ENCODE measurements around the gene PSMA7.
"Not testable (repeated sequence)": the region's sequence is repeated elsewhere in the genome, so short reads cannot be mapped to it uniquely, and the experiment has no call there.

The PSMA7 gene

DNA sequence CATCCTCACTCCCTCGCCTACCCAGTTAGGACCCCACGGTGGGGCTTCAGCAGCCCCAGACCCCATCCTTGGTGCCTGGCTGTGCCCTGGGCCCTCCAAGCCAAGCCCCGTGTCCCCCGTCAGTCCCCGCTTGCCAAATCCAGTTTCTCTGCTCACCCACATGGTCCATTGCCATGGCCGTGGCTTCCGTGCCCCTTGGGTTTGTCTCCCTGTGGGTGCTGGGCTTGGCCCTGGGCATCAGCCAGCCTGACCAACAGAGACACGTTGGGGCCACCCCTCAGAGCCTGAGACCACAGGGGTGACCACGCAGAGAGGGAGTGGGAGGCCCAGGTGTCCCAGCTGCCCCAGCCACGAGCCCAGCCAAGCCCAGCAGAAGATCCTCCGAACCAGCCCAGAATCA lies 8.0 kb upstream of the PSMA7 start:
- DNase-seq, result no peak

DNA sequence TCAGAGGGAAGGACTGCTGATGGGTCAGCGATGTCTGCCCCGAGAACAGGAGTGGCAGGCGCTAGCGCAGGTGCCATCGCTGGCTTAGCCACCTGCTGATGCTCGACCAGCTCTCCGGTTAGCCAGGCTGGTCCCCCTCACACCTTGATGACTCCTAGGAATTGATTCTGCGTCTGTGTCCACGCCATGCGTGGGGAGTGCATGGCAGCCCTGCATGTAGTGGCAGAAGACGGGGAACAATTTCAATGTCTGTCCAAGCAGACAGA lies 7.0 kb upstream of the PSMA7 start:
- DNase-seq, result no peak

DNA sequence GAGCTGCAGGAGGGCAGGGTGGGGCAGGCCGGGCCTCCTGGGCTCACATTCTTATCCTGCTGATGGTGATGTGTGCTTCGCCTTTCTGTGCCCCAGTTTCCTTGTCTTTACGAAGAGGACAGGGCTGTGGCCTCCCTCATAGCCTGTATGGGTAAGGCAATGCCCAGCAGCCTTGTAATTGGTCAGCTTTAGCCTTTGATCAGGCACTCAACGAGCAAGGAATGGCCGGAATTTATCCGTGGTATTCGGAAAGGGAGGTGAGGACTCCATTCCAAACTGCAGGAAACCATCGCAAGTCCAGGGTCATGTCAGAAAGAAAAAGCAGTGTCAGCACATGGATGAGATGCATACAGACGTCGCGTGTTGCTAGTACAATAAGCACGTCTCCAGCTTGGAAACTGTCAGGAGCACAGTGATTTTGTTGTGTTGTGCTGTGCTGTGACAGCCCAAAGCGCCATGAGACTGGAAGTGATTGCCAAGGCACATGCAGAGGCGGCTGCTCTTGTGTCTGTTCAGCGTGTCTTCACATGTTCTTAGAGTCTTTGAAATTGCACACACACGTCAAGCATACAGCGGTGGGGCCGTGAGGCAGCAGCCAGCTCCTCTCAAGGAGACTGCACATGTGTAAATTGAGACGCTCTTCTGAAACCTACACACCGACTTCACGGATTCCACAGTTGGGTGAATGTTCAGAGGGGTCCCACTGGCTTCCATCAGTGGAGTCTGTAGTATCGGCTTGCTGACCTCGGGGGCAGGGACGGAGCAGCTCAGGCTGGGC lies 6.5 kb upstream of the PSMA7 start:
- DNase-seq, result no peak

DNA sequence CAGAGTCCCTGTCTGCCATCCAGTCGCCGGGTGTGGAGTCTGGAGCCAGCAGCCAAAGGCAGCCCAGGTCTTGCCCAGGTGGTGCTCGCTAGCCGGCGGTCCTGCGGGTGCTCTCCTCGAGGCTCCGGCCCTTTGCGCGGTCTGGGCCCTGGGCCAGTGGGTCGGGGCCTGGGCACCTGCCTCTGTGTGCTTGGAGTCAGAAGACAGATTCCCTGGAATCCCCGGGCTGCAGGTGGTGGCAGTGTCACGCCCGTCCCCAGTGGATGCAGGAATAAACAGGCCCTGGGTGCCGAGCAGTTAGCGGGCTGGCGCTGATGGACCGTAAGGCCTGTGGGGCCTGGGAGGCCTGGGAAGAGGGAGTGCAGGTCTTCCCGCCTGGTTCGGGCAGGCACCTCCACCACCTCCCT lies 5.7 kb upstream of the PSMA7 start:
- DNase-seq, result no peak

DNA sequence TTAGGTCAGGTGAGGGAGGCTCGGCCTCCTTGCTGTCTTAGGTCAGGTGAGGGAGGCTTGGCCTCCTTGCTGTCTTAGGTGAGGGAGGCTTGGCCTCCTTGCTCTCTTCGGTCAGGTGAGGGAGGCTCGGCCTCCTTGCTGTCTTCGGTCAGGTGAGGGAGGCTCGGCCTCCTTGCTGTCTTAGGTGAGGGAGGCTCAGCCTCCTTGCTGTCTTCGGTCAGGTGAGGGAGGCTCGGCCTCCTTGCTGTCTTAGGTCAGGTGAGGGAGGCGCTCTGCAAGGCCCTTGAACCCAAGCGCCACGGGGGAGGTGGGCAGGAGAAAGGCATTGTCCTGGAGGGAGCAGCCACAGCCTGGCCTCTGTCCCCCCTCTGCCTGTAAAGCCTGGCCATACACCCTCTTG lies 5.2 kb upstream of the PSMA7 start:
- DNase-seq, result not testable (repeated sequence)

DNA sequence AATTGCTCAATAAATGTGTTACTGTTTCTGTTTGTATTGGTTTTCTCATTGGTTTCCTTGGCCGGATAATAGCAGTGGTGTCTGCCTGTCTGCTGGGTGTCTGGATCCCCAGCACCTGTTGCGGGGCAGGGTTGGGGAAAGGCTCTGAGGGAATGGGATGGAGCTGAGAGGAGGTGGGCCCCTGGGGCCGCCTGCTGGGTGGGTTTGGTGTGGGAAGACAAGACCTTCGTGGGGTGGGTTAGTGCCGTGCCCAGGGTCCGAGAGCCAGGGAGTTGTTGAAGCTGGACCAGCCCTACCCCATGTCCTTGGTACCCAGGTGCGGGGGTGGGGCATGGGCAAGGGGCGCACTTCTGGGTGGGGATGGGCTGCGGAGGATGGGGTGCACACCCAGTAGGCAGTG lies 4.3 kb upstream of the PSMA7 start:
- DNase-seq, result no peak

DNA sequence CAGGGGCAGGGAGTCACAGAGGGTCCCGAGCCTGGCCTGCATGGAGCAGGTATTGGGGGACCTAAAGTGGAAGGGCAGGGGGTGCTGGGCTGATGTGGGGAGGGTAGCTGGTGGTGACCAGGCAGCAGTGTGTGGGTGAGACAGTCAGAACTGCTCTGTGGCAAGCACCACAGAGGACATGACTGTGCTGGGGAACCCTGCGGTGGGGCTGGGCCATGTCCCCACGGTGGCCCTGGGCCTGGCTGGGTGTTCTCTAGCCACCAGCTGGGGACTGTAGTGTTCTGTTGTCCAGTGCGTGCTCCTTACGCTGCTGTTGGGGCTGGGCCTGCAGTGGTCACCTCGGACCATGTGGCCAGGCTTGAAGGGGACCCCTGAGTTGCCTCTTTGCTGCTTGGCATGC lies 3.9 kb upstream of the PSMA7 start:
- DNase-seq, result no peak

DNA sequence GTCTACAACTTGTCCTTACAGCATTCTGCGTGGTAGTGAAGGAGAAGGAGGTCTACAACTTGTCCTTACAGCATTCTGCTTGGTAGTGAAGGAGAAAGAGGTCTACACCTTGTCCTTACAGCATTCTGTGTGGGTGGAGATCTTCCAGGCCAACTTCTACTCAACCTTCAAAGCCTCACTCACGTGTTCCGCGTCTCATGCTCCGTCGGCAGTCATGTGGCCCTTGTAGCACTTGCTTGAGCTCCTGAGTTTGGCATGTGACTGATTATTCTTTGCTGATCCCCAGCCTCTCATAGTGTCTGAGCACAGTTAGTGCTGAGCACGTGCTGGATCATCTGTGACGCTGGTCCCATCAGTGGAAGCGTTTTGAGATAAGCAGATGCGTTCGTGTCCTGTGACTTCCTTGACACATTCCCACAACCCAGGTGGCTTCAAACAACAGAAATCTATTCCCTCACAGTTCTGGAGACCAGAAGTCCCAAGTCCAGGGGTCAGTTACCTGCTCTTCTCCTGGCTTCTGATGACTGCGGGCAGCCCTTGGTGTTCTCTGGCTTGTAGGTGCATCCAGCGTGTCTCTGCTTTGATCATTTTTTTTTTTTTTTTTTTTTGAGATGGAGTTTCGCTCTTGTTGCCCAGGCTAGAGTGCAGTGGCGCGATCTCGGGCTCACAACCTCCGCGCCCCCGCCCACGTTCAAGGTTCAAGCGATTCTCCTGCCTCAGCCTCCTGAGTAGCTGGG lies 3.0 kb upstream of the PSMA7 start:
- no peak for DNase-seq

DNA sequence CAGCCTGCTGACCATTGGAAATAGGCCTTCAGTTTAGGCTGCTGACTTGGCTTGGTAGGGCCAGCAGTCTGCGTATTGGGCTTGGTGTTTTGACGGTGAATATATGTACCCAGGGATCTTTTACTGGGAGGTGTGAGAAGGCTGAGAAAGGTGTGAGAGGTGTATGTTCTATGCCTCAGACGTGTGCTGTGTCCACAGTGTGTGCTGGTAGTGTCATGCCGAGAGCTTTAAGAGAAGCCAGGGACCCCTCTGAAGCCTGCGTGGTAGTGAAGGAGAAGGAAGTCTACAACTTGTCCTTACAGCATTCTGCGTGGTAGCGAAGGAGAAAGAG lies 2.5 kb upstream of the PSMA7 start:
- DNase-seq, result no peak

DNA sequence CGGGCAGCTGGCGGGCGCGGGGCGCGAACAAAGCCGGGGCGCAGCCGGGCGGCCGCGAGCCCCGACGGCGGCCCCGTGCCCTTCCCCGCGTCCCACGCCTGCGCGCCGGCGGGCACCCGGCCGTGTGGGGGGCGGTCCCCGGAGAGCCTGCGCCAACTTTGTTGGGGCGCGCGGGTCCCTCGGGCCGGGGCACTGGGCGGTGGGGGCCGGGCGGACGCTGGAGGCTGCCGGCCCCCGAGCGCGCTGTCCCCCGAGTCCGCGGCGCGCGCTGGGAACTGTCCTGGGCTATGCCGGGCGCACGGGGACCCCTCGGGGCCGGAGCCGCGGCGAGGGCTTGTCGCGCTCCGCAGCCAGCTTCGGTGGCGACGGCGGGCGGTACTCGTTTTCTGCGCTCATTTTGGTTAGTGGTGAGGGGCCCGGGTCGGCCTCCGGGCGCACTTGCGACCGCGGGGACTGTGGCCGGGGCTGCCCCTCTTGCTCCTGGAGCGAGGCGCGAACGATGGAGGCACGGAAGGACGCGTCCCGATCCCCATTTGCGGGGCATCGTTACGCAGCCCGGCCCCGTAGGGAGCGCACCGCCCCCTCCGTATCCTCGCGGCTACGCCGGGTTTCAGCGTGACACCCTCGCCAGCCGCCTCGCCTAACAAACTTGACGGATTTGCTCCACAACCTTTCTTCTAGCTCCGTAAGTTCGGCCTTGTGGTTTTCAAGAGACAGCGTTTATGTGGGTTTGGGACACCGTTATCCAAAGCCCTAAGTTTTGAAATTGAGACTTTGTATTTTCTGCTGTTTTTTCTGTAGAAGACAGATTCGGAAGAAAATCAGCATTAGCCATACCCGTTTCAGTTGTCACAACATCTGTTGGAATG lies 997 bp upstream of the PSMA7 start:
- DNase-seq, result peak in 1 of 2 experiments; percentile 67

DNA sequence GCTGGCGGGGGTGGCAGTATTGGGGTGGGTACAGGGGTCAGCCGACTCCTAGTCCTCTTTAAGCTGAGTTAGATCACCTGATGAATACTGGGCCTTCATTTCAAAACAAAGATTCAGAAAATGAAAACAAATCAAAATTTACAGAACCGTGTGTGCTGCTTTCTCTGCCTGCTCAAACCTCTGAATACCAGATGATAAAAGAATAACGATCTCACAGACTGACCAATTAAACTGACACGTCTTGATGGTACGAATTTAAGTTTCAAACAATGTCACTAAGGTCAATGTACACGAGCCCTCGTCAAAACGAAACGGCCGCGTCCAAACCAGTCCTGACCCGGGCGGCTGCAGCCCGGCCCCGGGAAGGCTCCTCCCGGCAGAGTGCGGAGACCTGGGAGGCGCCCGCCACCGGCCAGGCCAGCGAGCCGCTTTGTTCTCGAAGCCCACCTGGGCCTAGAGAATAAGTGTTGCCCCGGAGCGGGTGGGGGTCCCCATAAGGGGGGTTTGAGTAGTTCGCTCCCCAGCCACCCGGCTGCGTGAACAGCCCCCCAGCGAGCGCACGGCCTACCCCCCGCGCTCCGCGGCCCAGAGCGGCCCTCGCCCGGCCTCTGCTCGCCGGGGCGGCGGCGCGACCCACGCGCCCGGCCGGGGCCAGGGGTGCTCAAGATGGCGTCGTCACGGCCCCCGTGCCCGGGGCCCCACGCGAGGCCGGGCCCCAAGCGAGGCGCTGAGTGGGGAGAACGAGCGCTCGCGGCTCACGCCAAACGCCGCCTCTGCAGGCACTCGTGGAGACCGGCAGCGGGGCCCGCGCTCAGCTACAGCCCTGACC lies 728 bp downstream of the PSMA7 start:
- DNase-seq, result peak in 1 of 2 experiments; percentile 45

DNA sequence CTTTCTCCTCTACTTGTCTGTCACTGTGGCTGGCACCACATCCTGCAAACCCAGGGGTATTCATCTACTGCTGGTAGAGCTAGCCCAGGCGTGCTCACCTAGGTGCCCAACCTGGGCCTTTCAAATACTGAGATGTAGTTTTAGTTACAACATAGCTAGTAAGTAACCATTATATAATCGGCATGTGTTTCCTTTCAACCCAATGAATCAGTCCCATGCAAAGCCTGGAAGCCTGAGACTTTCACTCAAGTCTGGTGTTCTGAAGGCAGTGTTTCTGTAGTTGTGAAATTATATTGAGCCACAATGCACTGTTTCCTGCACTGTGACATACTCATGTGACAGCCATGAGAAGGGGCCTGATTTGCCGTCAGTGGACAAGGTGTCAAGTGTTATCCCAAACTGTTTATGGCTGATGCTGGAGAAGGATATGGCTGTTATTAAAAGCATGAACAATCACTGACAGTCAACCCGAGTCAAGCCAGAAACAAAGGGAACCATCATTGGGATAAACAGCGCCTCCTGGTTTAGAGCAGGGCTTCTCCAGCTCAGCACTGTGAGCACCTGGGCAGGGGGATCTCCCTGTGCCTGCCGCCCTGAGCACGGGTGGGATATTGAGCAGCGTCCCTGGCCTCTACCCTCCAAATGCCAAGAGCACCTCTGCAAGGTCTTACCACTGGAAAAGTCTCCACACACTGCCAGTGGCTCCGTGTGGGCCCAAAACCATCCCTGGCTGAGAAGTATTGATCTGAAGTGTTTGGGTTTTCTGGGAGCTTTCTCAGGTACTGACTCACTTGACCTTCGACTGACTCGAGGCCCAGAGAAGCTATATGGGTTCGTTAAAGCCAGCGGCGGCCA lies 1.6 kb downstream of the PSMA7 start:
- DNase-seq, result peak; percentile 54 to 60

DNA sequence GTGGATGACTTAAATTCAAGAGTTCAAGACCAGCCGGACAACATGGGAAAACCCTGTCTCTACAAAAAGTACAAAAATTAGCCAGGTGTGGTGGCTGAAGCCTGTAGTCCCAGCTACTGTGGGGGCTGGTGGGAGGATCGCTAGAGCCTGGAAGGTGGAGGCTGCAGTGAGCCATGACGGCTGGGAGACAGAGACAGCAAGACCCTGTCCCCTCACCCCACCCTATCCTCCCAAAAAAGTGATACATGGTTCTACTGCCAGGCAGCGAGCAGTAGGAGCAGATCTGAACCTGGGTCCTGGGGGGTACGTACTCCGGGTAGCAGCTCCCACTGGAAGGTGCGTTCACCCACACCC lies 2.2 kb downstream of the PSMA7 start:
- DNase-seq, result no peak

DNA sequence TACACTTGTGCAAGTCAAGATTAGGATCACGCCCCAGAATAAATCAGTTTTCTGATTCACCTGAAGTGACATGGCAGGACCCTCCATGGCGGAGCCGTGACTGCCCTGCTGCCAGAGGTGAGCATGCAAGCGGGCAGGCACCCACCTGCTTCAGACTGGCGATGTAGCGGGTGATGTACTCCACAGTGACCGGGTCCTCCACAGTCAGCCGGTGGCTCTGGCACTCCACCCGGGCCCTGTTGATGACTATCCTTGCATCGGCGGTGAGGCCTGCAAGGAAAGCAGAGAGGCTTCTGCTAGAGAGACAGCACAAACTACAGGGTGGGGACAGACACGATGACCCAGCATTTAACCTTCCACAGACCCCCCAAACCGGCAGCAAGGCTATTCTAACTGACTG lies 3.6 kb downstream of the PSMA7 start:
- no peak for DNase-seq

DNA sequence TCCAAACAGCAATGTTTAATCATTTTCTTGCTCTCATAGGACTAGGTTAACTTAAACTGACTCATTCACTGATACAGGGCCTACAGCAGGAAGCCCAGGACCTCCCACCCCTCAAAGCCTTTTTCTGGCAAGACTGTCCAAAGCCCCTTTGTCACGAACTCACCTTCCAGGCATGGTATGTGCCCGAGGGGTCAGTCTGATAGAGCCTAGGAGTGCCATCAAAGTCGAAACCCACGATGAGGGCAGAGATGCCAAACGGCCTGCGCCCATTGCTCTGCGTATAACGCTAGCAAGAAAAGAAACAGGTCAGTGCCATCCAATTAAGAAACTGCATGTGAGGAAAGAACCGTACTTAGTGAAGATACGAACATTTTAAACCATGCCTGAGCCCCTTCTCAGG lies 4.3 kb downstream of the PSMA7 start:
- DNase-seq, result no peak

DNA sequence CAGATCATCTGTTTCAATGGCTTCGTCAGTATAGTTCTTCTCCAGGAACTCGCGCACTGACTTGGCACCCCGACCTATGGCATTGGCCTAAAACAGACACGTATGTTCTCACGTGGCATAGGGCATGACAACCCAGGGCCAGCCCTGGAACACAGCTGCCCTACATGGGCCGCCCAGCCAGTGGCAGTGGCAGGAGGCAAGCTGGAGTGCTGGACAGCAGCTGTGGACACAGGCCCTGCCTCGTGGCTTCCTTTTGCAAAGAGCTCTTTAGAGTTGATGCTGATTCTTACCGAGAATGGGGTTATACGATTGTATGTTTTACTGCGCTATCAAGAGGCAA lies 5.0 kb downstream of the PSMA7 start:
- no peak for DNase-seq

DNA sequence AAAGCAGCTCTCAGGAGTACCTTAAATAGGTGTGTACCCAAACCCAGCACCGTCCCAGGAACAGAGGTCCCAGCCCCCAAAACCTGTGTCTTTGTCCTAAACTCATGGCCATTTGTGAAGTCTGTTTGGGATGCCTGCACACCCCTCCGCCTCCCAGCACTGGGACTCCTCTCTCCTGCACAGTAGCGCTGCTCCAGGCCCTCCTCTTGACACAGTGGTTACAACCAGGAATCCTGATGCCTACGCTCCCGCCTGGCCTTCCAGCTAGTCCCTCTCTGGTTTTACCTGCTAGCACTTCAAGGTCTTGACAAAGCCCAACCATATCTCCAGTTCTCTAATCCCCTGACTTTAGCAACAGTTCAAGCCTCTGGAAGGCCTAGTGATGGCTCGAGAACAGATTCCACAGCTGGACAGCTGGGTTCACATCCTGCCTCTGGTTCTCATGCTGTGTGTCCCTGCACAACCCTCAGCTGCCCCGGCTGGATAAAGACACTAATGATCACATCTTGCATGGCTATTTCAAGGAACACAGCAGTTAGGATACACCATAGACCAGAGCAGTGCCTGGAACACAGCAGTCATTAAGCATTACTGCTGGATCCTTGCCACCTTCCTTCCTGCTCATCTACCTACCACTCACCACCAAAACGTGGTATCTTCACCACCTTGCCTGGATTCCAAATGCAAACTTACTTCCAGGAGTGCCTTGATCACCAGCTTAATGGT lies 5.6 kb downstream of the PSMA7 start:
- DNase-seq, result no peak

DNA sequence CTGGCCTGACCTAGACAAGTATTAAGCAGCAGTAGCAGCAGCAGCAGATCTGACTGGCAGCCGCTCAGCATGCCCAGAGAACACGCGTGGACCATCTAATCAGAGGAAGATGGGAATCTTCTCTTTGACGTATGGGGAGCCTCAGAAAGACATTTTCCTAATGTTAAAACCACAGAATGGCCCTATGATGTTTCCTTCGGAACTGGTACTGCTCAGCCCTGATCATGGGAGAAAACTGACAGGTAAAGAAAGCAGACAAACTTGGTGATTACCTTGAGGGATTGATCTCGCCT lies 6.2 kb downstream of the PSMA7 start:
- DNase-seq, result no peak

DNA sequence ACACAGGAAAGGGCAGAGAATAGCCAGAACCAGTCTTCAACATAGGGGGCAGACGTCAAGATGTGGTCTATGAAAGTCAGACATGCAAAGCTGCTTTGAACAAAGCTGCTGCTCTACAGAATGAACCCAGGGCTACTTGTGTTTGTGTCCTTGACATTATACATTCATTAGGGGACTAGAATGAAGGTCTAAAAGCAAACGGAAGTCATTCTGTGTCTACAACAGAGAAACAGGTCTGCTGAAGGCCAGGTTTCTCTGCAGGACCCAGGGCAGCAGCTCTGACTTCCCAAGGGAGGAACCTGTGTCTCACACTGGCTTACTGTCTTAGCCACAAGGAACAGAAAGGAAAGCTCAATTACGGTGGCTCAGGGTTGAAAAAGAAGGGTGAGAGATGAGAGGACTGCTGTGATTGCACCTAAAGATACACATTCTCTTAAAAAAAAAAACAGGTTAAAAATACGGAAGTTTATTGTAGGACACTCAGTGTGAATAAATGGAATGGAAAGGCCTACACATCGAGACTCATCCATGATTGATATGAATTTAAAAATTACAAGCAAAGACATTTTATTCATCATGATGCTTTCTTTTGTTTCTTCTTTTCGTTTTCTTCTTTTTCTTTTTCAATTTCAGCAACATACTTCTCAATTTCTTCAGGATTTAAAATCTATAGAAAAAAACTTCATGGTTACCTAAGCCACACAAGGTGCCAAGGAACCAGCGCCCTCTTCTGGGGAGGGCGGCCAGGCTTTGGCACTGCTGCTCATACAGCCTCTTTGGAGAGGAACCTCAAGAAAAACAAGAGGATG lies 6.7 kb downstream of the PSMA7 start:
- peak; percentile 17 to 82 for DNase-seq

DNA sequence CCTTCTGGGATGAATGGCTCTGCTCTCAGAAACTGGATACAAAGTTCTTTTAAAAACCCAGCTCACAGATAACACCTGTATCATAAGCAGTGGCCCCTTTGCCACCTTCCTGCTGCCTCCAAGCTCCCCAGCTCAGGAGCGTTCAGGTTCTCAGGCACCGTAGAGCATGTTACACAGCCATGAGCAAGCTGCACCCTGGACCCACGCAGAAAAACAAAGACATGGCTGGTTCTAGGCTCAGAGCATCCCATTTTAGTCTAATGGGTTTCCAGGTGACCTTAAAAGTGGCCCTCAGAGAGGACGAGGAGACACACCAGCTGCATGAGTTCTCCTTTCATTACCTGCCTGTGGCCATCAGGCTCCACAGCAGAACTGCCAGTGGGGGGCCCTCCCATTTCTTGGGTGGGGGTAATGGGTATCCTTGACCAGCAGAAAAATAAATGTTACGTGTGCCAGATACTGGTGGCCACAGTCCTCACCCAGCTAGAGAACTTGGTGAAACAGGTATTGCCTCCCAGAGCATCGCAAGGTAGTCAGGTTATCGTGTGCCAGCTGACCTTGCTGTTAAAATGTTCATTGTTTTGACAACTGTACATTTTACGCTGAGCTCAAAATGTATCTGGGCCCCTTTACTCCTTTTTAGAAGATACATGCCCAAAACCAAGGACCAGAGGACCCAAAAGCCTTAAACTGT lies 7.5 kb downstream of the PSMA7 start:
- no peak for DNase-seq

Data from NCI-H526 (cell line).